IMR-90 (cell line): Measurements from ENCODE around the gene DLX1.

Experiments
- MAFK ChIP-seq: IDR thresholded peaks from 2 replicates; pipeline ENCODE4 v1.6.1; 2012; ENCODE audit warnings: low read depth, low read length, improper control_type of control experiment
- RFX5 ChIP-seq: IDR thresholded peaks from 2 replicates; pipeline ENCODE4 v1.8.0; 2012; ENCODE audit warnings: low read depth, mild to moderate bottlenecking, low read length, moderate library complexity
- TF ChIP-seq, protein P1 (sequence below): conservative IDR thresholded peaks from 2 replicates; pipeline ENCODE4 v1.5.1; 2012; ENCODE audit warnings: mild to moderate bottlenecking, low read depth, low read length, improper control_type of control experiment

DNA sequence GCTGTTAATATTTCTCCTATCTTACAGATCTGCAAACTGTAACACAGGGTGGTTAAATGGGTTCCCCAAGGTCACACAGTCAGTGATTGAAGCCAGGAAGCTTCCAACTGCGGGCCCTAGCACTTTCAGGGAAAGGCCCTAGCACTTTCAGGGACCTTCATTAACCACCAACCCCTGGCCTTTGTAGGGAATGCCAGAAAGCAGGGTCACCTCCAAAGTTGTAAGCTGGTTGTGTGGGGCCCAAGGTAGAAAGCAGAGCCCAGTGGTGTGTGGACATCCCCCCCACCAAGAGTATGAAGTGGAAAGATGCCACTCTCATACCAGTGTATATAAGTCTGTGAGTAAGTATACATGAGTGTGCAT lies 13.0 kb downstream of the DLX1 start:
- TF ChIP-seq, protein P1, sequence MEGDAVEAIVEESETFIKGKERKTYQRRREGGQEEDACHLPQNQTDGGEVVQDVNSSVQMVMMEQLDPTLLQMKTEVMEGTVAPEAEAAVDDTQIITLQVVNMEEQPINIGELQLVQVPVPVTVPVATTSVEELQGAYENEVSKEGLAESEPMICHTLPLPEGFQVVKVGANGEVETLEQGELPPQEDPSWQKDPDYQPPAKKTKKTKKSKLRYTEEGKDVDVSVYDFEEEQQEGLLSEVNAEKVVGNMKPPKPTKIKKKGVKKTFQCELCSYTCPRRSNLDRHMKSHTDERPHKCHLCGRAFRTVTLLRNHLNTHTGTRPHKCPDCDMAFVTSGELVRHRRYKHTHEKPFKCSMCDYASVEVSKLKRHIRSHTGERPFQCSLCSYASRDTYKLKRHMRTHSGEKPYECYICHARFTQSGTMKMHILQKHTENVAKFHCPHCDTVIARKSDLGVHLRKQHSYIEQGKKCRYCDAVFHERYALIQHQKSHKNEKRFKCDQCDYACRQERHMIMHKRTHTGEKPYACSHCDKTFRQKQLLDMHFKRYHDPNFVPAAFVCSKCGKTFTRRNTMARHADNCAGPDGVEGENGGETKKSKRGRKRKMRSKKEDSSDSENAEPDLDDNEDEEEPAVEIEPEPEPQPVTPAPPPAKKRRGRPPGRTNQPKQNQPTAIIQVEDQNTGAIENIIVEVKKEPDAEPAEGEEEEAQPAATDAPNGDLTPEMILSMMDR: no peak
- TF ChIP-seq RFX5: no peak
- no peak for TF ChIP-seq MAFK
